PC-9 (cell line): ENCODE measurements around the gene KIFC3. TPM values are rescaled to one million over a fixed set of nuclear protein-coding genes. Genes with fewer than 3 reads are reported as not detected.
A peak's percentile ranks its signal among the peaks of the same experiment; 100 is the strongest.

Experiments used
- BruUV-seq: library from RNA; stranded (reverse); fragments of 400-500 nt; replicated peaks from 2 replicates; lab custom pipeline; 2021; lab: Mats Ljungman, UMichigan
- CTCF ChIA-PET: fragments of 300-600 bp; sonication (Branson Sonifier 250); formaldehyde crosslinking; loops from one replicate; lab custom pipeline; 2022; ENCODE audit warnings: antibody characterized with exemption; lab: Charles Lee
- POLR2A ChIA-PET: fragments of 300-600 bp; sonication (Branson Sonifier 250); formaldehyde crosslinking; loops from one replicate; lab custom pipeline; 2022; ENCODE audit warnings: antibody characterized with exemption; ENCODE audit not compliant: unreplicated experiment; lab: Charles Lee
- DNase-seq, 2 experiments: peaks; one replicate each; pipeline versions ENCODE4 v3.0.0 to v3.0.0-alpha.2; 2015 to 2022; ENCODE audit warnings: mixed read lengths in 1 of 2
- H2AFZ ChIP-seq: fragments of 200-600 bp; sonication (generic); 2 replicates; pipeline ENCODE4 v1.8.1; 2017; ENCODE audit warnings: antibody characterized with exemption
- H3F3A ChIP-seq: fragments of 200-600 bp; sonication (generic); 2 replicates; pipeline ENCODE4 v1.8.1; 2017; ENCODE audit warnings: antibody characterized with exemption, mild to moderate bottlenecking, low read depth; ENCODE audit not compliant: insufficient read depth
- H3K27ac ChIP-seq: fragments of 200-600 bp; sonication (generic); 2 replicates; pipeline ENCODE4 v1.6.1; 2016; ENCODE audit warnings: mixed run types
- H3K27me3 ChIP-seq: fragments of 200-600 bp; sonication (generic); 2 replicates; pipeline ENCODE4 v1.6.1; 2016; ENCODE audit warnings: low read depth, mixed run types; ENCODE audit not compliant: insufficient read depth
- H3K36me3 ChIP-seq: fragments of 200-600 bp; sonication (generic); 2 replicates; pipeline ENCODE4 v1.6.1; 2016; ENCODE audit warnings: low read depth, mixed run types
- H3K4me1 ChIP-seq: fragments of 200-600 bp; sonication (generic); replicated peaks from 2 replicates; pipeline ENCODE4 v1.6.1; 2016; ENCODE audit warnings: mixed run types; ENCODE audit not compliant: insufficient read depth
- H3K4me2 ChIP-seq: fragments of 200-600 bp; sonication (generic); 2 replicates; pipeline ENCODE4 v1.6.1; 2017; ENCODE audit warnings: mixed run types
- H3K4me3 ChIP-seq: fragments of 200-600 bp; sonication (generic); 2 replicates; pipeline ENCODE4 v1.6.1; 2016; ENCODE audit warnings: mixed run types
- H3K79me2 ChIP-seq: fragments of 200-600 bp; sonication (generic); 2 replicates; pipeline ENCODE4 v1.6.1; 2017; ENCODE audit warnings: low read depth, mixed run types
- H3K9me2 ChIP-seq: fragments of 200-600 bp; sonication (generic); 2 replicates; pipeline ENCODE4 v1.8.1; 2017; ENCODE audit warnings: mild to moderate bottlenecking; ENCODE audit not compliant: insufficient read depth
- H3K9me3 ChIP-seq: fragments of 200-600 bp; sonication (generic); 2 replicates; pipeline ENCODE4 v1.8.1; 2016; ENCODE audit warnings: low read depth; ENCODE audit not compliant: insufficient read depth
- H4K20me1 ChIP-seq: fragments of 200-600 bp; sonication (generic); 2 replicates; pipeline ENCODE4 v1.8.1; 2017; ENCODE audit not compliant: insufficient read depth
- CTCF ChIP-seq: fragments of 200-600 bp; sonication (generic); conservative IDR thresholded peaks from 2 replicates; pipeline ENCODE4 v1.6.1; 2017; ENCODE audit warnings: mixed run types, antibody characterized with exemption, mild to moderate bottlenecking, moderate library complexity
- EZH2 ChIP-seq: fragments of 200-600 bp; sonication (generic); IDR thresholded peaks from 2 replicates; pipeline ENCODE4 v1.8.0; 2017; ENCODE audit warnings: antibody characterized with exemption, low read depth
- intact Hi-C: fragments of 100-400 bp; cut with micrococcal nuclease; formaldehyde crosslinking; loops from one replicate; pipeline ENCODE4 v1.10.0; 2022; ENCODE audit not compliant: unreplicated experiment
- total RNA-seq: library from RNA; stranded (reverse); gene quantifications from 2 replicates; pipeline ENCODE4 v1.2.3, GENCODE V29; 2021

The KIFC3 gene
- total RNA-seq, 1 experiment from 2014 or later = 52.5 TPM

GRCh38 chr16:57778658-57779057 is 23.6 kb downstream of the KIFC3 start:
- DNase-seq = no peak
- ChIA-PET POLR2A (no interaction called here), CTCF (no interaction called here)
- no peak overlapping the region for H2AFZ ChIP-seq
- BruUV-seq = no TSS peak
- peaks cover 14% of the 10 kb centered on the region for H3K36me3 ChIP-seq
- H4K20me1 ChIP-seq = no peaks in the 10 kb centered on the region
- H3F3A ChIP-seq = peaks cover 29% of the 10 kb centered on the region; the same call in 1 of the 2 replicates
- peaks cover 31% of the 10 kb centered on the region for H3K4me1 ChIP-seq
- no peaks in the 10 kb centered on the region for H3K9me2 ChIP-seq
- no peak overlapping the region for H3K4me2 ChIP-seq
- no peaks in the 10 kb centered on the region for H3K27me3 ChIP-seq
- intact Hi-C loops = no loop called here
- H3K79me2 ChIP-seq = peaks cover 4% of the 10 kb centered on the region; the same call in 1 of the 2 replicates
- H3K4me3 ChIP-seq = no peak overlapping the region
- H3K27ac ChIP-seq = peak overlapping the region; percentile 45
- H3K9me3 ChIP-seq = no peaks in the 10 kb centered on the region; the same call in 1 of the 2 replicates
- TF ChIP-seq EZH2 (no peak), CTCF (no peak)

- ChIA-PET CTCF (interaction anchor here (0.7 kb wide), 1 partner anchor 15 kb away, joined by 3 read pairs; no protein-coding TSS in a partner anchor), POLR2A (no interaction called here)
- no peak overlapping the region for H3K27ac ChIP-seq
Measured at GRCh38 chr16:57775661-57776469, 26.4 kb downstream of the KIFC3 start.

More at GRCh38 chr16:57775661-57776469, 26.4 kb downstream of the KIFC3 start:
- BruUV-seq = no TSS peak
- Histone ChIP-seq H3F3A (peaks cover 22% of the 10 kb centered on the region; the same call in 1 of the 2 replicates), H3K79me2 (peaks cover 4% of the 10 kb centered on the region; the same call in 1 of the 2 replicates), H3K4me2 (no peak overlapping the region), H3K36me3 (peaks cover 11% of the 10 kb centered on the region), H3K27me3 (no peaks in the 10 kb centered on the region), H2AFZ (no peak overlapping the region), H3K9me3 (no peaks in the 10 kb centered on the region; the same call in 1 of the 2 replicates), H4K20me1 (no peaks in the 10 kb centered on the region), H3K4me3 (no peak overlapping the region), H3K4me1 (peaks cover 16% of the 10 kb centered on the region), H3K9me2 (no peaks in the 10 kb centered on the region)
- intact Hi-C loops = no loop called here
- TF ChIP-seq EZH2 (no peak), CTCF (no peak)
- no peak for DNase-seq
